NCI-H2107 treated with DMSO at 0.1 percent for 48 hours (cell line): ENCODE measurements around the gene WDR70.
"Not testable (repeated sequence)": the region's sequence is repeated elsewhere in the genome, so short reads cannot be mapped to it uniquely, and the experiment has no call there.

Experiments
- DNase-seq: peaks from one replicate; lab custom pipeline; 2025; ENCODE audit not compliant: unreplicated experiment; lab: John Stamatoyannopoulos, UW

The WDR70 gene

DNA sequence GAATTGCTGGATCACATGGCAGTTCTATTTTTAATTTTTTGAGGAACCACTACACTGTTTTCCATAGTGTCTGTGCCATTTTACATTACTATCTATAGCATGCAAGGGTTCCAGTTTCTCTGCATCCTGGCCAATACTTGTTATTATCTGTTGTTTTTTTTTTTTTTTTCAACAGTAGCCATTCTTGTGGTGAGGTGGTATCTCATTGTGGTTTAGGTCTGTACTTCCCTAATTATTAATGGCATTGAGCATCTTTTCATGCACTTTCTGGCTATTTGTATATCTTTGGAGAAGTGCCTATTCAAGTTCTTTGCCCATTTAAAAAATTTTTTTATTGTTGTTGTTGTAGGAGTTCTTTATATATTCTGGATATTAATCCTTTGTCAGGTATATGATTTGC, 363.0 kb downstream of the WDR70 start:
- DNase-seq, result no peak

- DNase-seq, result no peak
Observed at GRCh38 chr5:37751227-37751626, 372.1 kb downstream of the WDR70 start.

DNA sequence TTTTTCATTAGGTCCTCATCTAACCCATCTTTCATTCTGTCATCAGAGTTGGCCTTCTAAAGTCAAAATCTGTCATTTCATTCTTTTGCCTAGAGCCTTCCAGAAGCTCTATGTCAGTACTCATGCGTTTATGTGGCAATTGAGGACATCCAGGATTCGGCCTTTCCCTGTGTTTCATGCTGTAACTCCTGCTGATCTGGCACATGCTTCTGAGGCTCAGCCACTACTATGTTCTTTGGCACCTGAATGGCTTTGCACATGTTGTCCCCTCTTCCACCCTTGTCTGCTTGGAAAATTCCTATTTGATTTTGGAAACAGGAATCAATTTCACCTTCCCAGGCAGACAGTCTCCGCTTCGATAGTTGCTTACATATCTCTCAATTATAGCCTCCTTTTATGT, 375.9 kb downstream of the WDR70 start:
- no peak for DNase-seq

DNA sequence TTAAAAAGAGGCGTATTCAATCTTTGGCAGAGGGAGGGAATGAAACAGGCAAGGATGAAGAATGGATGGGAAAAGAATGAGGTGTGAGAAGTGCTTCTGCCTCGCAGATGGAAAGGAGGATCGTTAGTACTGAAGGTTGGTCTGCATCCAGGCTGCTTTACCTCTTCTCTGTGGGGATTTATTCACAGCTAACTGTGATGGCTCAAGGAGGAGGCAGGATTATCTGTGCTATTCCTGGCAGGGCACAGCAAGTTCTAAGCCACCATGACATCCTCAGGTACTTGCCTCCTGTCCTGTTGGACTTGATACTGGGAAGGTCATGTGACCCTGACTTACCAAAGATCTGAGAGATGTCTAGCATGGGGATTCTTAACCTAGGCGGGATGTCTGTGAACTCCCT, 376.5 kb downstream of the WDR70 start:
- no peak for DNase-seq

GRCh38 chr5:37756248-37756647, 377.1 kb downstream of the WDR70 start:
- DNase-seq, result no peak

DNA sequence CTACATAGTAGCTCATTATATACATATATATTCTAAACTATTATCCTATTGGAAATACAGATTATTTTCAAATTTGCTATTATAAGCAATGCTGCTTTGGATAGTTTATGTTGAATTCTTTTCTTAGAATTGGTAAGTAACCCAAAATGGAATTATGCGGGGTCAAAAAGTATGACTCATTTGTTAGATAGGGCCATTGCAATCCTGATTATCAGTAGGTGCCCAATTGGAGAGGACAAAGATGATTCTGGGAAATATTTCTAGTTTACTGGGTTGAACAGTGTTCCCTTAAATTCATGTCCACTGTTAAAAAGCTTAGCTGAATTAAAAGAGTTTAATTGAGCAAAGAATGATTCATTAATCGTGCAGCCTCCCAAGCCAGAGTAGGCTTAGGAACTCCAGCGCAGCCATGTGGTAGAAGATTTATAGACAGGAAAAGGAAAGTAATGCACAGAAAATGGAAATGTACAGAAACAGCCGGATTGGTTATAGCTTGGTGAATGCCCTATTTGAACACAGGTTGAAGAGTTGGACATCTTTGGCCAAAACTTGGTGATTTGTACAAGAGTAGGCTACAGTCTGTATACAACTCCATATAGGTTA, 379.0 kb downstream of the WDR70 start:
- no peak for DNase-seq

DNA sequence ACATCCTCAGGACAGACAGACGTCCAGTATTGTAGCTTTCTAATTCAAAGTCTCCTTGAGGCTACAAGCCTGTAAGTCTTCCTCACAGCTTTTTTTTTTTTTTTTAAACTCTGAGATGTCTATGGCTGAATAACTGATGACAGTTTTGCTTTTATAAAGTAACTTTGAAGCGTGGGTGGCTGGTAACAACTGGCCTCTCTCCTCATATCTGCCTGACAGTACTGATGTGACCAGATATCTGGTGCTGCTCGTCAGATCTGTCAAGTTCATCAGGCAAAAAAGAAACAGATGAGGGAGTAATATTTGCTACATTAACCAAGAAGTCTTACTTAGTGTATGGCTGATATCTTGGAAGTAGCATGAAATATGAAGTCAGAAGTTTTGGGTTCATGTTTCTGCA, 388.1 kb downstream of the WDR70 start:
- no peak for DNase-seq

DNA sequence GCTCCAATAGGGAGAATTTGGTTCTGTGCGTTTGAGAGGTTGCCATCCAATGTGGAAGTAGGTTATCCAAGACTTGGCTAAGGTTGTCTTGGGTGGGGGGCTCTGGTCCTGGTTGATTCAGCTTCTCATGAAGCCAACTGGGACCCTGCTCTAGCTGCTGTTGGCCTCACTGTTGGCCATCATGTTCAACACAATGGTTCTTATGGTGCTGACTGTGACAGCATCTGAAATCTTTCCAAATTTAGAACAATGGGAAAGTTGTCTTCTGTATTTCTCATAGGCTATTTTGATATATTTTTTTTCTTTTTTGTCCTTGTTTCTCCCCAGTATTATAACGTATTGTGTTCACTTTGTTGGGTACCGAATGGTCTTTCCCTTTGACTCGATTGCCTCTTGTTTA, 388.8 kb downstream of the WDR70 start:
- no peak for DNase-seq

GRCh38 chr5:37768371-37768770, 389.3 kb downstream of the WDR70 start:
- DNase-seq, result no peak

DNA sequence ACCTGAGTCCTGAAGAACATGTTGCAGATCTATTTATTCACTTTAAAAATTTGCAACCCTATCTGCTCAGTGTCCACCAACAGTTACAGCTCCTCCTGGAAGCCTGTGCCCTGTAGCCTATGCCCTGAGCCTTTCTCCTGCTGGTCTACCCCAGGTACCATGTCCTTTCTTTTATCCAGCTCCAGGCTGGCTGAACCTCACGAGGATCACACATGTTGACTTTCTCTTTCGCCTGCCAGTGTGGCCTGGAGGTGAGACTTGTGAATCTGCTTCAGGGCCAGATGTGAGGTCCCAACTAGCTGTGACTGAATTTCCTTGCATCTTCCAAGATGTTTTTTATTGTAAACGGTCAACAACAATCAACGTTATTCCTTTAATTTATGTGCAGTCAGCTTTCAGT, 390.0 kb downstream of the WDR70 start:
- DNase-seq, result no peak

DNA sequence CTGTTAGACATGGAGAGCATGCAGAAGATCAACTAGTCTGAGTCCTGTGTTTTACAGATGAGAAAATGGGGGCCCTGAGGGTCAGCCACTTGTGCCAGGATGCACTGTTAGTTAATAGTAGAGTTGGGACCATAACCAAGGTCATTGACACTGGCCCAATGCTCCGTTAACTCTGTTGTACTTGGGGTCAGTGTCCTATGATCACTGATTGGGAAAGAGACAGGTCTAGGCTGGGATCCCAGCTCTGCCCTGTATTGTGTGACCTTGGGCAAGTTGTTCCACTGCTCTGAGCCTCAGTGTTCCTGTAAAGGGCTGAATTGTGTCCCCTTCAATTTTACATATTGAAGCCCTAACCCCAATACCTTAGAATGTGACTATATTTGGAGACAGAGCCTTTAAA, 390.7 kb downstream of the WDR70 start:
- no peak for DNase-seq

GRCh38 chr5:37770786-37771185, 391.7 kb downstream of the WDR70 start:
- no peak for DNase-seq

GRCh38 chr5:37771203-37771611, 392.1 kb downstream of the WDR70 start:
- DNase-seq, result no peak

DNA sequence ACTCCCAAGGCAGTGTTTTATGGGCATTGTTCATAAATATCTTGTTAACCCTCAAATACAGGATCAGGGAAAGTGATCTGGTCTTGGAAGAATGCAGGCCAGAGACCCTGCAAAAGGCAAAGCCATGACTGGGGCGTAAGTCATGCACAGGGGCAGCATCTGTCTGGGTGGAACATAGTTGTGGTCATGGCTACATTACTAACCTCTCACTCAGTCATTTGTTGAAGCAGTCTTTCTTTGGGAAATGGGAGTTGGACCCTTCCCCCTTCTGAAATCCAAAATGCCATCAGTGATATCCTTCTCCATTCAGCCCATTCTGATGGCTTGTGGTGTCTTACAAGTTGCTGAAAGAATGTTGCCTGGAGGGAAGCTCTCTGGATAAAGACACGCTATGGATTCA, 392.6 kb downstream of the WDR70 start:
- DNase-seq, result no peak

DNA sequence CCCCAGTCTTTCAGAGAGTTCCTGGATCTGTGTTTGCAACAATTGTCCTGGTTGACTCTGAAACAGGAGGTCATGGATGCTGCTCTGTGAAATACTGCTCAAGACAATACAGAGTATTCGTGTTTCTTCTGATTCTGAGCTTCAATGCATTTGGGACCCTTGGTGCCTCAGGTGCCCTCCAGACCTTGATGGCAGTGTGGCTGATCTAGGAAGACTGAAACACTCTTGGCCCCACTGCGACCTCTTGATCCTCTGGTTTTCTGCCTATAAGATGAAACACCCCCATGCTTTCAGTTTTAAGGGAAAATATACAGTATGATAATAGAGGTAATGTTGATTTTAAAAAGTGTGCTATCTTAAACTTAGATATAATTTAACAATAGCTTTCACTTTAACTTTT, 393.1 kb downstream of the WDR70 start:
- DNase-seq, result no peak

GRCh38 chr5:37773809-37774208, 394.7 kb downstream of the WDR70 start:
- no peak for DNase-seq

DNA sequence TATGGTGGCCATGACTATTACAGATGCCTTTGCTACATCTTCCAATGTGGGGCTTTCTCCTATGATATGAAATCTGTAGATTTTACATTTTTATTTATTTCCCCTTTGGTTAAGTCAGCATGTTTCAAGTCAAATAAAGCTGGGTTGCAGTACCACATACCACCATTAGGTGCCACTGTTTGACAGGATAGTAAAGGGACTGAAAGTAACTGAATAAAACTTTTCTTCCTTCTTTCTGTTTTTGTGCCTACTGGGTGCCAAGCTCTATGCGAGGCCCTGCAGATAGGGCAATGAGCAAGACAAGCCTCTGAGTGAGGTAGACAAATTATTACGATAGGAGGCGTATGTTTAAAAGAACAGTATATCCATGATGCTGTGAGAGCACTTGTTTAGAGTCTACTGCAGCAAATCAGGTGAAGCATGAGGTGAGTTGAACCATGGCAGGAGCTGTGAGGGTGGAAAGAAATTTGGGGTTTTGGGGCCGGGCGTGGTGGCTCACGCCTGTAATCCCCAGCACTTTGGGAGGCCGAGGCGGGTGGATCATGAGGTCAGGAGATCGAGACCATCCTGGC, 395.9 kb downstream of the WDR70 start:
- no peak for DNase-seq

- DNase-seq, result no peak
Observed at GRCh38 chr5:37776826-37777225, 397.7 kb downstream of the WDR70 start.

DNA sequence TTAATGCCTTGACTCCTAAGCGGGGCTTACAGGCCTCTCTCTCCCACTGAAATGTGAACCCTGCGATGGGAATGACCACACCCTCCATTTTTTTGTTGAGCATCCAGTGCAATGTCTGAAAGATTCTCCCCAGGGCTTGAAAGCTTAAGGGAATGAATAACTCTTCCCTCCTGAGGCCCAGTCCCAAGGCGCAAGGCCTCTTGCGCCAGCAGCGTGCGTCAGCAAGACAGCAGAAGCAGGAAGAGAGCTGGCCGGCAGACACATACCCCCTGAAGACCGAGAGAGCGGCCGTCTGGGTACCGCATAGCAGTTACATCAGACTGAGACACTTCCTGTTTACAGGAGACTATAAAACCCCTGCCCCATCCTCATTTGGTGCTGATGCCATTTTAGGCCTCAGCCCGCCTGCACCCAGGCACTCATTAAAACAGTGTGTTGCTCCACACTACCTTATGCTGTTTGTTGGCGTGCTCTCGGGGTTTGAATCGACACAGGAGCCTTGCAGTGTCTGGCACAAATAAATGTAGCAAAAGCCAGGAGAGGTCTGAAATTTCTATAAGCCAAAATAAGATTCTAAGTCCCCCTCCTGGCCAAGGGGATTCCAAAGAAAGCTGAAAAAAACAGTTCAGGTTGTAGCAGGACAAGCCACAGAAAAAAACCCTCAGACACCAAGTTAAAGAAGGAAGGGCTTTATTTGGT, 398.5 kb downstream of the WDR70 start:
- DNase-seq, result no peak

GRCh38 chr5:37781409-37781808, 402.3 kb downstream of the WDR70 start:
- DNase-seq, result not testable (repeated sequence)

- no peak for DNase-seq
Observed at GRCh38 chr5:37786416-37786815, 407.3 kb downstream of the WDR70 start.

- no peak for DNase-seq
Observed at GRCh38 chr5:37786862-37787519, 407.9 kb downstream of the WDR70 start.
